T-helper 1 cell treated with Interleukin-12 subunit alpha and Interleukin-12 subunit beta and Interleukin-4 antibody, amounts not matched to agents 30 μg/mL and 1 μg/mL, for 36 hours (primary cell): ENCODE results near the gene RERE.
"Not testable (repeated sequence)": the region's sequence is repeated elsewhere in the genome, so short reads cannot be mapped to it uniquely, and the experiment has no call there.

Experiments used
- H3K27ac Mint-ChIP-seq: one replicate; pipeline ENCODE4 v1.8.0; 2021; ENCODE audit warnings: mild to moderate bottlenecking, mixed read lengths
- H3K27me3 Mint-ChIP-seq: one replicate; pipeline ENCODE4 v1.8.0; 2021; ENCODE audit warnings: low read depth, mixed read lengths
- H3K36me3 Mint-ChIP-seq: one replicate; pipeline ENCODE4 v1.8.0; 2021; ENCODE audit warnings: low read depth, mixed read lengths
- H3K4me1 Mint-ChIP-seq: one replicate; pipeline ENCODE4 v1.8.0; 2021; ENCODE audit warnings: low read depth, mixed read lengths
- H3K4me3 Mint-ChIP-seq: one replicate; pipeline ENCODE4 v1.8.0; 2021; ENCODE audit warnings: mild to moderate bottlenecking, moderate library complexity, mixed read lengths
- H3K9me3 Mint-ChIP-seq: one replicate; pipeline ENCODE4 v1.8.0; 2021; ENCODE audit warnings: mixed read lengths

Gene RERE

GRCh38 chr1:8851060-8851459 lies 33.6 kb upstream of the RERE start:
- peaks cover 3% of the 10 kb centered on the region for H3K36me3 Mint-ChIP-seq

GRCh38 chr1:8848663-8849386 lies 31.4 kb upstream of the RERE start:
- Mint-ChIP-seq H3K9me3 (no peaks in the 10 kb centered on the region), H3K4me1 (peaks cover 1% of the 10 kb centered on the region), H3K27ac (no peak overlapping the region), H3K4me3 (no peak overlapping the region), H3K36me3 (no peaks in the 10 kb centered on the region), H3K27me3 (peaks cover 3% of the 10 kb centered on the region)

More at GRCh38 chr1:8851060-8851459, 33.6 kb upstream of the RERE start:
- Mint-ChIP-seq H3K27me3 (no peaks in the 10 kb centered on the region), H3K27ac (no peak overlapping the region), H3K9me3 (no peaks in the 10 kb centered on the region), H3K4me3 (no peak overlapping the region), H3K4me1 (peaks cover 1% of the 10 kb centered on the region)

- H3K9me3 Mint-ChIP-seq, result no peaks in the 10 kb centered on the region
- no peak overlapping the region for H3K27ac Mint-ChIP-seq
- H3K4me3 Mint-ChIP-seq, result no peak overlapping the region
- H3K36me3 Mint-ChIP-seq, result no peaks in the 10 kb centered on the region
- H3K27me3 Mint-ChIP-seq, result peaks cover 8% of the 10 kb centered on the region
- peaks cover 1% of the 10 kb centered on the region for H3K4me1 Mint-ChIP-seq
Observed at GRCh38 chr1:8847990-8848389, 30.6 kb upstream of the RERE start.

GRCh38 chr1:8846263-8846662 lies 28.8 kb upstream of the RERE start:
- H3K27me3 Mint-ChIP-seq, result peaks cover 11% of the 10 kb centered on the region
- H3K36me3 Mint-ChIP-seq, result no peaks in the 10 kb centered on the region
- no peak overlapping the region for H3K27ac Mint-ChIP-seq
- no peak overlapping the region for H3K4me3 Mint-ChIP-seq
- H3K4me1 Mint-ChIP-seq, result peaks cover 1% of the 10 kb centered on the region
- H3K9me3 Mint-ChIP-seq, result no peaks in the 10 kb centered on the region

- peaks cover 11% of the 10 kb centered on the region for H3K27me3 Mint-ChIP-seq
- no peaks in the 10 kb centered on the region for H3K9me3 Mint-ChIP-seq
- H3K4me3 Mint-ChIP-seq, result no peak overlapping the region
- H3K4me1 Mint-ChIP-seq, result peaks cover 1% of the 10 kb centered on the region
- H3K27ac Mint-ChIP-seq, result no peak overlapping the region
- no peaks in the 10 kb centered on the region for H3K36me3 Mint-ChIP-seq
Observed at GRCh38 chr1:8845104-8846097, 28.0 kb upstream of the RERE start.

- Mint-ChIP-seq H3K4me3 (no peak overlapping the region), H3K27me3 (peaks cover 11% of the 10 kb centered on the region), H3K27ac (no peak overlapping the region), H3K4me1 (no peaks in the 10 kb centered on the region), H3K9me3 (no peaks in the 10 kb centered on the region), H3K36me3 (no peaks in the 10 kb centered on the region)
Observed at GRCh38 chr1:8844501-8845006, 27.1 kb upstream of the RERE start.

GRCh38 chr1:8841395-8841794 lies 24.0 kb upstream of the RERE start:
- H3K9me3 Mint-ChIP-seq, result no peaks in the 10 kb centered on the region
- H3K27ac Mint-ChIP-seq, result no peak overlapping the region
- H3K4me3 Mint-ChIP-seq, result no peak overlapping the region
- H3K36me3 Mint-ChIP-seq, result no peaks in the 10 kb centered on the region
- no peaks in the 10 kb centered on the region for H3K4me1 Mint-ChIP-seq
- peaks cover 19% of the 10 kb centered on the region for H3K27me3 Mint-ChIP-seq

GRCh38 chr1:8839990-8840389 lies 22.6 kb upstream of the RERE start:
- peaks cover 23% of the 10 kb centered on the region for H3K27me3 Mint-ChIP-seq
- H3K9me3 Mint-ChIP-seq, result no peaks in the 10 kb centered on the region
- no peaks in the 10 kb centered on the region for H3K36me3 Mint-ChIP-seq
- H3K27ac Mint-ChIP-seq, result no peak overlapping the region
- H3K4me1 Mint-ChIP-seq, result no peaks in the 10 kb centered on the region
- no peak overlapping the region for H3K4me3 Mint-ChIP-seq

- no peak overlapping the region for H3K27ac Mint-ChIP-seq
- no peak overlapping the region for H3K4me3 Mint-ChIP-seq
- no peaks in the 10 kb centered on the region for H3K9me3 Mint-ChIP-seq
- H3K36me3 Mint-ChIP-seq, result no peaks in the 10 kb centered on the region
- no peaks in the 10 kb centered on the region for H3K4me1 Mint-ChIP-seq
- peaks cover 12% of the 10 kb centered on the region for H3K27me3 Mint-ChIP-seq
Observed at GRCh38 chr1:8835941-8836643, 18.7 kb upstream of the RERE start.

- no peaks in the 10 kb centered on the region for H3K9me3 Mint-ChIP-seq
- H3K4me3 Mint-ChIP-seq, result no peak overlapping the region
- peaks cover 8% of the 10 kb centered on the region for H3K27me3 Mint-ChIP-seq
- no peaks in the 10 kb centered on the region for H3K36me3 Mint-ChIP-seq
- H3K27ac Mint-ChIP-seq, result no peak overlapping the region
- peaks cover 7% of the 10 kb centered on the region for H3K4me1 Mint-ChIP-seq
Observed at GRCh38 chr1:8831340-8831739, 13.9 kb upstream of the RERE start.

GRCh38 chr1:8830732-8831131 lies 13.3 kb upstream of the RERE start:
- not testable (repeated sequence) for H3K27ac Mint-ChIP-seq, H3K9me3 Mint-ChIP-seq, H3K4me1 Mint-ChIP-seq, H3K27me3 Mint-ChIP-seq, H3K4me3 Mint-ChIP-seq, H3K36me3 Mint-ChIP-seq

GRCh38 chr1:8825985-8826481 lies 8.6 kb upstream of the RERE start:
- H3K4me1 Mint-ChIP-seq, result peaks cover 7% of the 10 kb centered on the region

GRCh38 chr1:8823295-8823664 lies 5.8 kb upstream of the RERE start:
- no peaks in the 10 kb centered on the region for H3K36me3 Mint-ChIP-seq
- H3K9me3 Mint-ChIP-seq, result no peaks in the 10 kb centered on the region
- peaks cover 3% of the 10 kb centered on the region for H3K4me1 Mint-ChIP-seq
- no peak overlapping the region for H3K4me3 Mint-ChIP-seq
- peaks cover 40% of the 10 kb centered on the region for H3K27me3 Mint-ChIP-seq
- no peak overlapping the region for H3K27ac Mint-ChIP-seq

More at GRCh38 chr1:8825985-8826481, 8.6 kb upstream of the RERE start:
- peaks cover 29% of the 10 kb centered on the region for H3K27me3 Mint-ChIP-seq
- H3K9me3 Mint-ChIP-seq, result no peaks in the 10 kb centered on the region
- no peak overlapping the region for H3K27ac Mint-ChIP-seq
- no peaks in the 10 kb centered on the region for H3K36me3 Mint-ChIP-seq
- no peak overlapping the region for H3K4me3 Mint-ChIP-seq
